H9 (cell line): ENCODE measurements around the gene ANKRD28. TPM values are rescaled to one million over a fixed set of nuclear protein-coding genes. Genes with fewer than 3 reads are reported as not detected.

Experiments
- DNase-seq: peaks from one replicate; pipeline ENCODE4 v3.0.0-alpha.2; 2017
- H2AFZ ChIP-seq: one replicate; pipeline ENCODE4 v1.6.1; 2013; ENCODE audit warnings: mild to moderate bottlenecking, low read length, control low read depth, moderate library complexity
- H2AK5ac ChIP-seq: 2 replicates; pipeline ENCODE4 v1.6.1; 2013; ENCODE audit warnings: low read length, control low read depth, mixed read lengths; ENCODE audit not compliant: insufficient read length
- H2BK120ac ChIP-seq: one replicate; pipeline ENCODE4 v1.6.1; 2013; ENCODE audit warnings: low read depth, mild to moderate bottlenecking, low read length, control low read depth, inconsistent platforms; ENCODE audit not compliant: poor library complexity, severe bottlenecking
- H2BK12ac ChIP-seq: 2 replicates; pipeline ENCODE4 v1.6.1; 2013; ENCODE audit warnings: low read length, control low read depth, mixed read lengths, low read depth; ENCODE audit not compliant: insufficient read length
- H2BK15ac ChIP-seq: 2 replicates; pipeline ENCODE4 v1.6.1; 2013; ENCODE audit warnings: low read depth, low read length, control low read depth
- H2BK20ac ChIP-seq: one replicate; pipeline ENCODE4 v1.6.1; 2013; ENCODE audit warnings: low read depth, mild to moderate bottlenecking, low read length, control low read depth, inconsistent platforms; ENCODE audit not compliant: poor library complexity, severe bottlenecking
- H2BK5ac ChIP-seq: 2 replicates; pipeline ENCODE4 v1.6.1; 2013; ENCODE audit warnings: low read length, control low read depth, mixed read lengths; ENCODE audit not compliant: insufficient read length
- H3K14ac ChIP-seq: 2 replicates; pipeline ENCODE4 v1.6.1; 2013; ENCODE audit warnings: low read length, control low read depth; ENCODE audit not compliant: insufficient read depth
- H3K18ac ChIP-seq: 2 replicates; pipeline ENCODE4 v1.6.1; 2013; ENCODE audit warnings: low read depth, mild to moderate bottlenecking, mixed read lengths, low read length, control low read depth; ENCODE audit not compliant: insufficient read length
- H3K23ac ChIP-seq: 2 replicates; pipeline ENCODE4 v1.6.1; 2013; ENCODE audit warnings: low read length, control low read depth, mixed read lengths, low read depth; ENCODE audit not compliant: insufficient read length
- H3K23me2 ChIP-seq: 2 replicates; pipeline ENCODE4 v1.6.1; 2013; ENCODE audit warnings: low read depth, mild to moderate bottlenecking, mixed read lengths, low read length, control low read depth; ENCODE audit not compliant: insufficient read length, poor library complexity, severe bottlenecking
- H3K27ac ChIP-seq: 2 replicates; pipeline ENCODE4 v1.5.1; 2013; ENCODE audit warnings: low read length, control low read depth, mixed read lengths, low read depth; ENCODE audit not compliant: insufficient read length
- H3K27me3 ChIP-seq: 2 replicates; pipeline ENCODE4 v1.6.1; 2013; ENCODE audit warnings: low read length, control low read depth, inconsistent platforms; ENCODE audit not compliant: insufficient read depth
- H3K4ac ChIP-seq: 2 replicates; pipeline ENCODE4 v1.6.1; 2013; ENCODE audit warnings: low read depth, mild to moderate bottlenecking, control low read depth, inconsistent platforms, low read length, moderate library complexity
- H3K4me1 ChIP-seq: 2 replicates; pipeline ENCODE4 v1.6.1; 2013; ENCODE audit warnings: low read length, control low read depth, inconsistent platforms; ENCODE audit not compliant: insufficient read depth
- H3K4me2 ChIP-seq: 2 replicates; pipeline ENCODE4 v1.6.1; 2013; ENCODE audit warnings: low read length, control low read depth, mixed read lengths; ENCODE audit not compliant: insufficient read length, insufficient read depth
- H3K56ac ChIP-seq: 2 replicates; pipeline ENCODE4 v1.6.1; 2013; ENCODE audit warnings: low read depth, mild to moderate bottlenecking, mixed read lengths, low read length, control low read depth; ENCODE audit not compliant: insufficient read length
- H3K79me1 ChIP-seq: 2 replicates; pipeline ENCODE4 v1.6.1; 2013; ENCODE audit warnings: low read depth, mild to moderate bottlenecking, moderate library complexity, low read length, control low read depth, inconsistent platforms; ENCODE audit not compliant: insufficient read depth, poor library complexity, severe bottlenecking
- H3K79me2 ChIP-seq: 2 replicates; pipeline ENCODE4 v1.6.1; 2013; ENCODE audit warnings: low read length, control low read depth, inconsistent platforms; ENCODE audit not compliant: insufficient read depth
- H3K9ac ChIP-seq: 2 replicates; pipeline ENCODE4 v1.6.1; 2013; ENCODE audit warnings: low read length, control low read depth, mixed read lengths; ENCODE audit not compliant: insufficient read length; ENCODE audit errors: extremely low read depth
- H3K9me3 ChIP-seq: one replicate; pipeline ENCODE4 v1.6.1; 2013; ENCODE audit warnings: low read depth, low read length, inconsistent platforms; ENCODE audit not compliant: control insufficient read depth
- H3T11ph ChIP-seq: one replicate; pipeline ENCODE4 v1.6.1; 2013; ENCODE audit warnings: mild to moderate bottlenecking, low read length, control low read depth, inconsistent platforms
- H4K20me1 ChIP-seq: one replicate; pipeline ENCODE4 v1.6.1; 2013; ENCODE audit not compliant: control insufficient read depth, insufficient read length, insufficient read depth
- H4K5ac ChIP-seq: 2 replicates; pipeline ENCODE4 v1.6.1; 2013; ENCODE audit warnings: low read depth, mild to moderate bottlenecking, mixed read lengths, low read length, control low read depth; ENCODE audit not compliant: insufficient read length
- H4K8ac ChIP-seq: replicated peaks from 2 replicates; pipeline ENCODE4 v1.6.1; 2013; ENCODE audit warnings: low read length, control low read depth, mixed read lengths, low read depth; ENCODE audit not compliant: insufficient read length
- H4K91ac ChIP-seq: 2 replicates; pipeline ENCODE4 v1.6.1; 2013; ENCODE audit warnings: low read depth, mild to moderate bottlenecking, moderate library complexity, mixed read lengths, low read length, control low read depth; ENCODE audit not compliant: insufficient read length
- H3K27ac Mint-ChIP-seq, 3 experiments: 2 replicates in 2 of 3; 3 replicates in 1 of 3; pipeline ENCODE4 v1.8.0; 2020 to 2021; ENCODE audit warnings: mixed read lengths in 3 of 3, mild to moderate bottlenecking in 1 of 3, moderate library complexity in 1 of 3
- H3K27me3 Mint-ChIP-seq: 2 replicates; pipeline ENCODE4 v1.8.0; 2021; ENCODE audit warnings: low read depth, mild to moderate bottlenecking, moderate library complexity, mixed read lengths
- H3K36me3 Mint-ChIP-seq, 3 experiments: 2 replicates in 2 of 3; 3 replicates in 1 of 3; pipeline ENCODE4 v1.8.0; 2020 to 2021; ENCODE audit warnings: low read depth in 3 of 3, mixed read lengths in 3 of 3; ENCODE audit not compliant: insufficient read depth in 1 of 3
- H3K4me1 Mint-ChIP-seq, 2 experiments: 2 replicates each; pipeline ENCODE4 v1.8.0; 2020; ENCODE audit warnings: mixed read lengths in 2 of 2
- H3K4me3 Mint-ChIP-seq, 2 experiments: 2 replicates in 1 of 2; 3 replicates in 1 of 2; pipeline ENCODE4 v1.8.0; 2020 to 2021; ENCODE audit warnings: mild to moderate bottlenecking in 2 of 2, mixed read lengths in 2 of 2, moderate library complexity in 1 of 2
- H3K9me3 Mint-ChIP-seq, 2 experiments: 2 replicates in 1 of 2; 3 replicates in 1 of 2; pipeline ENCODE4 v1.8.0; 2020; ENCODE audit warnings: mild to moderate bottlenecking in 2 of 2, mixed read lengths in 2 of 2, moderate library complexity in 1 of 2
- CTCF ChIP-seq: fragments of 200-600 bp; sonication (generic); conservative IDR thresholded peaks from 3 replicates; pipeline ENCODE4 v1.8.0; 2021; ENCODE audit warnings: antibody characterized with exemption, mild to moderate bottlenecking
- WGBS: extraction: QIAGEN DNeasy Blood & Tissue Kit; methylation state at CpG from one replicate; pipeline ENCODE4 v1.1.7; 2013; ENCODE audit warnings: missing lambda C conversion rate, low lambda C conversion rate, mixed read lengths; ENCODE audit not compliant: insufficient read length; ENCODE audit errors: extremely low coverage; 5-methylcytosine and 5-hydroxymethylcytosine counted together
- total RNA-seq: library from RNA; stranded (reverse); gene quantifications from 2 replicates; pipeline ENCODE4 v1.2.1, GENCODE V29; 2021

ANKRD28 gene
- total RNA-seq, 1 experiment from 2014 or later: 59.0 TPM

GRCh38 chr3:15713364-15713763 lies 84.4 kb downstream of the ANKRD28 start:
- H2BK15ac ChIP-seq: no peak overlapping the region
- H3K27me3 Mint-ChIP-seq: no peaks in the 10 kb centered on the region
- no peaks in the 10 kb centered on the region for H3K9me3 ChIP-seq
- no peaks in the 10 kb centered on the region for H3K9me3 Mint-ChIP-seq
- H2AK5ac ChIP-seq: no peak overlapping the region
- H3K4me1 Mint-ChIP-seq: no peaks in the 10 kb centered on the region
- H2BK120ac ChIP-seq: no peak overlapping the region
- H3K9ac ChIP-seq: no peak overlapping the region
- no peaks in the 10 kb centered on the region for H3K79me1 ChIP-seq
- H4K5ac ChIP-seq: no peak overlapping the region
- peaks cover 7 to 33% (median 28%) of the 10 kb centered on the region in 3 experiments; a peak in 6 of 7 replicates for H3K36me3 Mint-ChIP-seq
- no peak overlapping the region for H3T11ph ChIP-seq
- no peak overlapping the region for H3K56ac ChIP-seq
- H3K4ac ChIP-seq: no peak overlapping the region
- WGBS: no CpG with 5 or more reads among the region's 5 CpGs
- H3K18ac ChIP-seq: no peak overlapping the region
- H2BK20ac ChIP-seq: no peak overlapping the region
- H3K27me3 ChIP-seq: no peaks in the 10 kb centered on the region
- TF ChIP-seq CTCF: no peak
- no peak overlapping the region for H2BK12ac ChIP-seq
- H4K20me1 ChIP-seq: no peaks in the 10 kb centered on the region
- H3K23ac ChIP-seq: no peak overlapping the region
- DNase-seq: no peak
- no peak overlapping the region for H2AFZ ChIP-seq
- H3K4me2 ChIP-seq: no peak overlapping the region
- H3K79me2 ChIP-seq: no peaks in the 10 kb centered on the region
- no peak overlapping the region for H4K91ac ChIP-seq
- no peak overlapping the region for H4K8ac ChIP-seq
- no peak overlapping the region for H3K14ac ChIP-seq
- no peak overlapping the region for H2BK5ac ChIP-seq
- H3K27ac ChIP-seq: no peak overlapping the region
- H3K4me3 Mint-ChIP-seq: no peak overlapping the region
- no peak overlapping the region for H3K27ac Mint-ChIP-seq
- H3K4me1 ChIP-seq: no peaks in the 10 kb centered on the region
- no peaks in the 10 kb centered on the region for H3K23me2 ChIP-seq
